B cell (primary cell): ENCODE measurements around the gene ARHGAP4.

Experiments
- CTCF ChIP-seq: fragments of 200-600 bp; IDR thresholded peaks from one replicate; pipeline ENCODE4 v1.8.0; 2022; ENCODE audit warnings: antibody characterized with exemption, mild to moderate bottlenecking
- EZH2 ChIP-seq: IDR thresholded peaks from 2 replicates; pipeline ENCODE4 v1.6.1; 2012; ENCODE audit warnings: borderline replicate concordance, low read depth, mild to moderate bottlenecking, moderate library complexity, low read length; ENCODE audit not compliant: insufficient read depth, poor library complexity, severe bottlenecking

- no peak for TF ChIP-seq CTCF
- TF ChIP-seq EZH2 = no peak
These were observed 20.2 kb upstream of the ARHGAP4 start for GRCh38 chrX:153945956-153946943.
